ENCODE results near the gene LBP.

DNA sequence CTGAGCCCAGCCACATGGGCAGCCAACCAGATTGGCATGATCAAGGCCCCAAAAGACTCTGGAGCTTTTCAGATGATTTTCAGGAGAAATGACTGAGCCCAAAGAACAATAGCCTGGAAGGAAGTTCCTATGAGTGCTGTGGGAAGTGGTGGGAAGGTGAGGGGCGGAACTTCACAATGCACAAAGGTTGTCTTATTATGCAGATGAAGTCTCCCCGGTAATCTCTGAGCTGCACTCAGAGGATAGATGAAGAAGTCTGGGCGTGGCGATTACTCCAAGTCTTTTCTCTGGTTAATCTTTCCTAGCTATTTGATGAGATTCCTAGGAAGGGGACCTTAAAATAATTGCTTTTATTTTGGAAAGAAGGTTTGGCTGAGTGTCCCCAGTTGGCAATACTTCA lies 36.9 kb downstream of the LBP start:
- TF ChIP-seq CTCF (tag by site-specific recombination; IDR thresholded peaks at IDR 0.05) (no peak), ZNF302 (tag by site-specific recombination; IDR thresholded peaks at IDR 0.05; ENCODE audit: low read depth) (no peak), PBX3 (CRISPR knock-in tag; IDR thresholded peaks at IDR 0.05) (no peak), ZXDB (tag by site-specific recombination; IDR thresholded peaks at IDR 0.05) (no peak), REPIN1 (tag by site-specific recombination; IDR thresholded peaks at IDR 0.05; ENCODE audit: low read depth) (no peak), KLF8 (tag by site-specific recombination; IDR thresholded peaks at IDR 0.05) (no peak), ZNF560 (tag by site-specific recombination; IDR thresholded peaks at IDR 0.05; ENCODE audit: borderline replicate concordance) (no peak), ZNF274 (IDR thresholded peaks at IDR 0.05; ENCODE audit: low read length) (no peak), ZNF274 (tag by site-specific recombination; IDR thresholded peaks at IDR 0.05; ENCODE audit: borderline replicate concordance) (no peak), ZBTB26 (tag by site-specific recombination; optimal IDR thresholded peaks at IDR 0.05) (no peak), ZNF514 (tag by site-specific recombination; IDR thresholded peaks at IDR 0.05) (no peak), ZNF223 (tag by site-specific recombination; IDR thresholded peaks at IDR 0.05) (no peak), ZBTB8A (tag by site-specific recombination; IDR thresholded peaks at IDR 0.05) (no peak), ZNF747 (tag by site-specific recombination; IDR thresholded peaks at IDR 0.05) (no peak)
- TF ChIP-seq, protein P1, sequence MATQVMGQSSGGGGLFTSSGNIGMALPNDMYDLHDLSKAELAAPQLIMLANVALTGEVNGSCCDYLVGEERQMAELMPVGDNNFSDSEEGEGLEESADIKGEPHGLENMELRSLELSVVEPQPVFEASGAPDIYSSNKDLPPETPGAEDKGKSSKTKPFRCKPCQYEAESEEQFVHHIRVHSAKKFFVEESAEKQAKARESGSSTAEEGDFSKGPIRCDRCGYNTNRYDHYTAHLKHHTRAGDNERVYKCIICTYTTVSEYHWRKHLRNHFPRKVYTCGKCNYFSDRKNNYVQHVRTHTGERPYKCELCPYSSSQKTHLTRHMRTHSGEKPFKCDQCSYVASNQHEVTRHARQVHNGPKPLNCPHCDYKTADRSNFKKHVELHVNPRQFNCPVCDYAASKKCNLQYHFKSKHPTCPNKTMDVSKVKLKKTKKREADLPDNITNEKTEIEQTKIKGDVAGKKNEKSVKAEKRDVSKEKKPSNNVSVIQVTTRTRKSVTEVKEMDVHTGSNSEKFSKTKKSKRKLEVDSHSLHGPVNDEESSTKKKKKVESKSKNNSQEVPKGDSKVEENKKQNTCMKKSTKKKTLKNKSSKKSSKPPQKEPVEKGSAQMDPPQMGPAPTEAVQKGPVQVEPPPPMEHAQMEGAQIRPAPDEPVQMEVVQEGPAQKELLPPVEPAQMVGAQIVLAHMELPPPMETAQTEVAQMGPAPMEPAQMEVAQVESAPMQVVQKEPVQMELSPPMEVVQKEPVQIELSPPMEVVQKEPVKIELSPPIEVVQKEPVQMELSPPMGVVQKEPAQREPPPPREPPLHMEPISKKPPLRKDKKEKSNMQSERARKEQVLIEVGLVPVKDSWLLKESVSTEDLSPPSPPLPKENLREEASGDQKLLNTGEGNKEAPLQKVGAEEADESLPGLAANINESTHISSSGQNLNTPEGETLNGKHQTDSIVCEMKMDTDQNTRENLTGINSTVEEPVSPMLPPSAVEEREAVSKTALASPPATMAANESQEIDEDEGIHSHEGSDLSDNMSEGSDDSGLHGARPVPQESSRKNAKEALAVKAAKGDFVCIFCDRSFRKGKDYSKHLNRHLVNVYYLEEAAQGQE (tag by site-specific recombination; IDR thresholded peaks at IDR 0.05) = no peak
